ENCODE measurements around the gene SPOCK3. TPM values are rescaled to one million over a fixed set of nuclear protein-coding genes. Genes with fewer than 3 reads are reported as not detected.

SPOCK3 gene
- total RNA-seq, 2 donors from 2014 or later, result not detected

DNA sequence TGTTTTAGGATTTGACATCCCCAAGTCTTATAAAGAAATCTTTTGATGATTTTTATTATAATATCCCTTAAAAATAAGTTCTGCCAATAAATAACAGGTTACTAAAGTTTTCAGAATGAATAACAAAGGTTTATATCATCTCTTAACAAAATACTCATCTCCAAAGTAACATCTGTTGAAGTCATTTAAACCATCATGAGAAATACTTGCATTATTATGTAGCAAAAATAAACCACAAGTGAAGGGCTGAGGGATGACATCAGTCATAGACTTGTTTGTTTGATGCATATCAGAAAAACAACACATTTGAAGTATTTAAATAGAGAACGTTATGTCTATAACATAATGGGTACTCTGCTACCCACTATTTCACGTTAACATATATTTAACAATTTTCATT lies 114.9 kb downstream of the SPOCK3 start:
- no peak overlapping the region for H3K4me3 Mint-ChIP-seq

DNA sequence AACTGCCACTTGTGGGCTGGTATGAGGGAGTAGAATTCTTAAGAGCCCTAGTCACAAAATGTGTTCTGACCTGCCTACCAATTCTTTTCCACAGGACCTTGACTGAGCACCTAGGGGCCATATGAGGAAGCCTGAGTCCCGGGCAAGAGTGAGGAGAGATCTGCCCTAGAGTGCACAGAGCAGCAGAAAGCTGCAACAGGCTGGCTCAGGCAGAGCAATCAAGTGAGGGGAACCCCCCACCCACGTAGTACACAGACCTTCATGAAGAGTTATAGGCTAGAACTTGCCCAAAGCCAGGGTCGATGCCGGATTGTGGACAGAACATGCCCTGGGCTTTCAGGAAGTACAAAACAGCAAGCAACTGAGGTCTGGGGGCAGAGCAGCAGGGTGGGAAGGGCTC lies 117.0 kb downstream of the SPOCK3 start:
- Mint-ChIP-seq H3K4me3 (no peak overlapping the region), H3K9me3 (peaks cover 8% of the 10 kb centered on the region), H3K27me3 (no peaks in the 10 kb centered on the region), H3K4me1 (no peaks in the 10 kb centered on the region), H3K36me3 (ENCODE audit: low read depth) (no peaks in the 10 kb centered on the region), H3K27ac (no peak overlapping the region)
- ATAC-seq (replicated peaks), result no peak

More for the DNA sequence above, 114.9 kb downstream of the SPOCK3 start:
- Mint-ChIP-seq H3K27me3 (no peaks in the 10 kb centered on the region), H3K36me3 (ENCODE audit: low read depth) (no peaks in the 10 kb centered on the region), H3K27ac (no peak overlapping the region), H3K4me1 (no peaks in the 10 kb centered on the region), H3K9me3 (peaks cover 4% of the 10 kb centered on the region)
- ATAC-seq (replicated peaks), result no peak

DNA sequence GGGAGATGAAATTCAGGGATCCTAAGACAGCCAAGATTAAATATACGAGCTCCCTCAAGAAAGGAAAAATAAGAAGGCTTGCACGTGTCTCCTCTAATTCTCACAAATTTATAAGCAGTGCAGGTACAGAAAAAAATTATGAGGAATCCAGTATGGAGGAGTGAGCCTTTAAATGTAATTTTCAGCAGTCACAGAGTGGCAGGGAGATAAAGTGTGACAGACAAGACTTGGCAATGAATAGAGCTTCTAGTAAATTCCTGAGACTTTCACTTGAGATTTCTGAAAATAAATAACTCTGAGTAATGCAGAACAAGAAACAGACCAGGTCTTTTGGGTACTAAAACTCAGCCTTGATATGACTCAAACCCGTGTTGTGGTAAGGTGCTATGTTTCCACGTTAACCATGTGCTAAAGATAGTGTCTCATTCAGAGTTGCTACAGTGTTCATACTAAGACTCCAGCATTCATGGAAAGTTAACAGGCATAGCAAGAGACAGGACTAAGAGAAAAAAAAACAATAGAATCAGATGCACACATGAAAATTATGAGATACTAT lies 119.8 kb downstream of the SPOCK3 start:
- H3K36me3 Mint-ChIP-seq (ENCODE audit: low read depth), result no peaks in the 10 kb centered on the region
- no peak for ATAC-seq (replicated peaks)
- peaks cover 8% of the 10 kb centered on the region for H3K9me3 Mint-ChIP-seq
- no peaks in the 10 kb centered on the region for H3K27me3 Mint-ChIP-seq
- H3K27ac Mint-ChIP-seq, result no peak overlapping the region
- H3K4me1 Mint-ChIP-seq, result no peaks in the 10 kb centered on the region
- H3K4me3 Mint-ChIP-seq, result no peak overlapping the region

DNA sequence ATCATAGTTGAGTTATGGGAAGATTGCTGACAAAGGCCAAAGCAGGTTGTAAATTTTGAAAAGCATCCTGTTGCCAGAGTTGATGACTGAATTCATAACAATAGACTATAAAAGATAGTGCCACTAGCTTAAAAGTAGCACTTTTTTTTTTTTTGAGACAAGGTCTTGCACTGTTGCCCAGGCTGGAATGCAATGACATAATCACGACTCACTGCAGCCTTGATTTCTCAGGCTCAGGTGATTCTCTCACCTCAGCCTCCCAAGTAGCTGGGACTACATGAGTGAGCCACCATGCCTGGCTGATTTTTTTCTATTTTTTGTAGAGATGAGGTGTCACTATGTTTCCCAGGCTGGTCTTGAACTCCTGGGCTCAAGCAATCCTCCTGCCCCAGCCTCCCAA lies 122.7 kb downstream of the SPOCK3 start:
- ATAC-seq (replicated peaks), result no peak
- no peaks in the 10 kb centered on the region for H3K27me3 Mint-ChIP-seq
- no peaks in the 10 kb centered on the region for H3K36me3 Mint-ChIP-seq (ENCODE audit: low read depth)
- H3K9me3 Mint-ChIP-seq, result peaks cover 6% of the 10 kb centered on the region
- no peak overlapping the region for H3K4me3 Mint-ChIP-seq
- H3K4me1 Mint-ChIP-seq, result no peaks in the 10 kb centered on the region
- no peak overlapping the region for H3K27ac Mint-ChIP-seq

DNA sequence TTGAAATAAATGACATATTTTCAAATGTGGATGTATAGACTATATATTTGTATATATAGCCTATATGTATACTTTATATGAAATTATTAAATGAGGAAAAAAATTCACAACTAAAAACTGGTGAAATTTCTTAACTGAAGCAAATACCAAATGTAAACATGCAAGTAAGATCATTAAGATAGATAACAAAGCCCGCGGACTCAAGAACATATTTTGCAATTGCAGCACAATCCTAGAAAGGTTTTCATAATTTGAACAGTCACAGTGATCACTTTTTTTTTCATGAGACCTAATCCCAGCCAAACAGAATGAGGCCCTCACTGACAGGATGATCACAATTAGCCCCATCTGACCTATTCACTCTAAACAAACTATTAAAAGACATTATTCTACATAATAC lies 123.2 kb downstream of the SPOCK3 start:
- no peak overlapping the region for H3K27ac Mint-ChIP-seq
- no peak overlapping the region for H3K4me3 Mint-ChIP-seq
- no peaks in the 10 kb centered on the region for H3K27me3 Mint-ChIP-seq
- no peak for ATAC-seq (replicated peaks)
- peaks cover 6% of the 10 kb centered on the region for H3K9me3 Mint-ChIP-seq
- no peaks in the 10 kb centered on the region for H3K36me3 Mint-ChIP-seq (ENCODE audit: low read depth)
- H3K4me1 Mint-ChIP-seq, result no peaks in the 10 kb centered on the region

DNA sequence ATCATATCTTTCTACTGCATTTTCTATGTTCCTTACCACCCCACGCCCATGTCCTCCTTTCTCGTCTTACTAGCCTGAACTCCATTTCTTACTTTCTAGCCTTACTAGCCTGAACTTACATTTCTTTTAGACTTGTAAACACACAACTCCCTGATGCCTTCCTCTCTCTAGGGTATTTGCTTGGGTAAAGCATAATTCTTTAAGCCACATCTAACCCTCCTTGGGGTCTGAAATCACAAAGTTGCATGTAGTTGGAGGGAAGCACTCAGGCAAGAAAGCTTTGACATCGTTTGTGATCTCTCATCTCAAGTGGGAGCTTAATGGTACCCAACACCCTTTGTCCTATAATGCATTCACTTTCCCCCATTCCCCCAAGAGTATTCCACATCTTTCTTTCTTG lies 124.4 kb downstream of the SPOCK3 start:
- Mint-ChIP-seq H3K9me3 (peaks cover 9% of the 10 kb centered on the region), H3K36me3 (ENCODE audit: low read depth) (no peaks in the 10 kb centered on the region), H3K4me1 (no peaks in the 10 kb centered on the region), H3K4me3 (no peak overlapping the region), H3K27me3 (no peaks in the 10 kb centered on the region), H3K27ac (no peak overlapping the region)
- peak; percentile 23 for ATAC-seq (replicated peaks)

DNA sequence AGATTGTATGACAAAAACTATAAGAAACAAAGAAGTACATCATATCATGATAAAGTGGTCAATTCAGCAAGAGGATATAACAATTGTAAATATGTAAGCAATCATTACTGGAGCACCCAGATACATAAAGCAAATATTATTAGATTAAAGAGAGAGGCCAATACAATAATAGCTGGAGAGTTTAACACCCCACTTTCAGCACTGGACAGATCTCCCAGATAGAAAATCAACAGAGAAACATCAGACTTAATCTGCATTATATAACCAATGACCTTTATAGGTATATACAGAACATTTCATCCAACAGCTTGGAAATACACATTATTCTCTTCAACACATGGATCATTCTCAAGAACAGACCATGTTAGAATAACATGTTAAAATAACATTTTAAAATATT lies 128.4 kb downstream of the SPOCK3 start:
- Mint-ChIP-seq H3K4me3 (no peak overlapping the region), H3K36me3 (ENCODE audit: low read depth) (no peaks in the 10 kb centered on the region), H3K9me3 (peaks cover 13% of the 10 kb centered on the region), H3K4me1 (no peaks in the 10 kb centered on the region), H3K27me3 (no peaks in the 10 kb centered on the region), H3K27ac (no peak overlapping the region)
- no peak for ATAC-seq (replicated peaks)

DNA sequence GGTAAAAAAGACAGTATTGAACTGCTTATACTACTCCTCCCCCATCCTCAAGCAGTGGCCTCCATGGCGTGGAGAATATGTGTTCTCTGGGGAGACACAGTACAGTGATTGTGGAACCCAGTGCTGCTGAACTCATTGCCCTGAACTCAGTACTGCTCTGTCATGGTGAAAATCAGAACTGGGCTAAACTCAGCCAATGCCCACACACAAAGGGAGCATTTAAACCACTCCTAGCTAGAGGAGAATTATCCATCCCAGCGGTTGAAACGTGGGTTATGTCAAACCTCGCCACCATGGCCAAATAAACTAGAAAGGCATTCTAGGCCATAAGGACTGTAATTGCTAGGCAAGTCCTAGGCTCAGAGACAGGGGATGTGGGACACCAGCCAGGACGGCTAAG lies 131.8 kb downstream of the SPOCK3 start:
- Mint-ChIP-seq H3K27me3 (no peaks in the 10 kb centered on the region), H3K4me1 (no peaks in the 10 kb centered on the region), H3K9me3 (peaks cover 10% of the 10 kb centered on the region), H3K27ac (no peak overlapping the region), H3K4me3 (no peak overlapping the region), H3K36me3 (ENCODE audit: low read depth) (no peaks in the 10 kb centered on the region)
- ATAC-seq (replicated peaks), result no peak

DNA sequence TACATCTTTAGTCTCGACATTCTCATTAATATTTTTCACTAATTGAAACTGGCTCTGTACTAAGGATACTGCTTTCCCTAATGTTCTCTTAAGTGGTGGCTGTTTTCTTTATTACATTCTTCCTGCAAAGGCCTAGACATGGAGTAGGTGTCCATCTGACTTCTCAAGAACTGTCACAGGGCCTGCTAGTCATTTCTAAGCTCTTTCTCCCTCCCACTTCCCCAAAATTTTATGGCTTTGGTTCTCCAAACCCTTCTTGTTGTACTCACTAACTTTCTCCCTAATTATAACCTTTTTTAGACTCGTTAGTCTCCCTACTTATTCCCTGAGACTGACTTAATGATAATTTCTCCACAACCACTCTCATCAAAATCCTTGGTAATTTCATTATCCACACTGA lies 133.3 kb downstream of the SPOCK3 start:
- no peaks in the 10 kb centered on the region for H3K4me1 Mint-ChIP-seq
- no peak overlapping the region for H3K27ac Mint-ChIP-seq
- no peak for ATAC-seq (replicated peaks)
- H3K36me3 Mint-ChIP-seq (ENCODE audit: low read depth), result no peaks in the 10 kb centered on the region
- H3K27me3 Mint-ChIP-seq, result no peaks in the 10 kb centered on the region
- H3K9me3 Mint-ChIP-seq, result peaks cover 10% of the 10 kb centered on the region
- no peak overlapping the region for H3K4me3 Mint-ChIP-seq

DNA sequence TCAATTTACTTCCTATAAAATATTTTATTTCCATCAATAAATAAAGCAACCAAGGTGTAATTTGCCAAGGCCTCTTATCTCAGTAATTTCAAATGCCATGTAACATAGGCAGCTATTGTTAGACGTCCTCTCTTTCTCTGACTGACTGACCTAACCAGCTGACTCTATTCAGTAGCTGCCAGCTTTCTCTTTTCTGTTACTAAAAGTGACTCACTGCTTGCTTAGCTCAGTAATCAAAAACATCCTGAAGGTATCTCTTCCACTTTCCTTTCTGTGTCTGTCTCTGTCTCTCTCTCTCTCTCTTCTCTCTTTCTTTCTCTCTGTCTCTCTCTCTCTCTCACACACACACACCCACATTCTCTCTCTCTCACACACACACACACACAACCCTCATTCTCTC lies 134.2 kb downstream of the SPOCK3 start:
- no peaks in the 10 kb centered on the region for H3K27me3 Mint-ChIP-seq
- H3K4me1 Mint-ChIP-seq, result no peaks in the 10 kb centered on the region
- no peak for ATAC-seq (replicated peaks)
- no peak overlapping the region for H3K4me3 Mint-ChIP-seq
- H3K27ac Mint-ChIP-seq, result no peak overlapping the region
- peaks cover 7% of the 10 kb centered on the region for H3K9me3 Mint-ChIP-seq
- no peaks in the 10 kb centered on the region for H3K36me3 Mint-ChIP-seq (ENCODE audit: low read depth)

DNA sequence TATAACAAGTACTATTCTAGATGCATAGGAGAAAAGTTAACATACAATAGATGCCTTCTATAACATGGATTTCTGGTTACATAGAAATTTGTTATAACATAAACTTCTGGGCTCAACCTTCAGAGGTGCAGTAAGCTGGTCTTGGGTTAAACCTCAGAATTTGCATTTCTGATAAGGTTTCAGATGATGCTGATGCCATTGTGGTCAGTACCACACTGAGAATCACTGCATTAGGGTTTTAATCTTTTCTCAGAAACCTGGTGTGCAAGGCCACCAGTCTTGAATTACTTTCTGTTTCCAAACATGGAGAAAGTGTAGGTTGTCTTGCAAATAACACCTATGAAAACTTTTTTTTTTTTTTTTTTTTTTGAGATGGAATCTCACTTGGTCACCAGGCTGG lies 146.2 kb downstream of the SPOCK3 start:
- Mint-ChIP-seq H3K27ac (no peak overlapping the region), H3K4me3 (no peak overlapping the region), H3K27me3 (no peaks in the 10 kb centered on the region), H3K9me3 (no peaks in the 10 kb centered on the region), H3K4me1 (no peaks in the 10 kb centered on the region), H3K36me3 (ENCODE audit: low read depth) (no peaks in the 10 kb centered on the region)
- ATAC-seq (replicated peaks), result no peak

DNA sequence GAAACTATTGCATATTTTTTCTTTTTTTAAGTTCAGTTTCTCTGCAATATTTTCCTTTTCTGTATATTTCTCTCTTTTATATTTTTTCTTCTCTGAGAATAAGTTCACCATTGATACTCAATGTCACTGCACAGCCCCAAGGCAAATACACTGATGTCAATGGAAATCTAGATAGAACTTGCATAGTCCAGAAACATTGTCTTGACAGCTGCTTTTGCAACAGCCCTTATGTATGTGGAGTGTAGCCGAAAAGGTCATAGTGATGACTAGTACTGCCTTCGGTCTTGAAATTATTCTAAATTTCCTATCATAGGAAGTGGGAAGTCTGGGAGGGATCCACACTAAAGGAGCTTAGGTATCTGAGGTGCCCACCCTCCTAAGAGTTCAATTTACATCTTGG lies 150.0 kb downstream of the SPOCK3 start:
- no peak for ATAC-seq (replicated peaks)
- Mint-ChIP-seq H3K27me3 (no peaks in the 10 kb centered on the region), H3K27ac (no peak overlapping the region), H3K4me1 (no peaks in the 10 kb centered on the region), H3K36me3 (ENCODE audit: low read depth) (no peaks in the 10 kb centered on the region), H3K9me3 (no peaks in the 10 kb centered on the region), H3K4me3 (no peak overlapping the region)

DNA sequence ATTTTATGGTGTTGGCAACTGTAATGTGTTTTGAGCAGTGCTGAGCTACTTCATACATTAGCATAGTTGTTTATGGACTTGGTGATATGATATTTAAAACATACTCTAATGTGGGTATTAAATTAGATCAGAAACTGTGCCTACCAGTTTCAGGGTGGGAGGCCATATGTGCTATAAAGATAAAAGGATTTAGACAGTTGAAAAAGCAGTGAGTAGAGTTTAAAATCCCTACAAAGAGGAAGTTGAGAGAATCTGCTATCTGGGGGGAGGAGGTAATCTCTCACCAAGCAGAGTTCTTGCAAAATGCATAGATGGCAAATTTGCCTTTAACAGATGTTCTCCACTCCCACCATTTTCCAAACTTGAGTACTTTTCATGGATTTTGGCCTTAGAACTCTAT lies 154.5 kb downstream of the SPOCK3 start:
- H3K4me3 Mint-ChIP-seq, result no peak overlapping the region
- H3K27ac Mint-ChIP-seq, result no peak overlapping the region
- H3K36me3 Mint-ChIP-seq (ENCODE audit: low read depth), result no peaks in the 10 kb centered on the region
- no peaks in the 10 kb centered on the region for H3K4me1 Mint-ChIP-seq
- H3K9me3 Mint-ChIP-seq, result no peaks in the 10 kb centered on the region
- no peaks in the 10 kb centered on the region for H3K27me3 Mint-ChIP-seq
- no peak for ATAC-seq (replicated peaks)

DNA sequence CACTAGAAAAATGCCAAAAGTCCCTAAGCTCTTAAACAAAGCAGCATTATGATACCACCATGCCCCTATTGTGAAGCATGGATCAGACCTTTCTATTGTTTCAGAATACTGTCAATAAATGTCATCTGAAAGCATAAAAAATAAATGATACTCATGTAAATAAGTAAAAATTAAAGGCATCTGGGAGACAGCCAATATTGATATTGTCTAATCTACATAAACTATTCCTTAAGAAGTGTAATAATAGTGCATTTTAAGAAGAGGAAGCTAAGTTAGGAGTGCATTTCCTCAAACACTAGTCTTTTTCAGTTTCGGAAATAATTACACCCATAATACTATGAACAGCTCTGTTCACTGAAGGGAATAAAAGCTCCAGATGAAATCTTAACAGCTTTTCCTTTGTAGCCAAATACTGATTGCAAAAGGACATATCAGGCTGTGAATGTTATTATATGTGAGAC lies 181.6 kb downstream of the SPOCK3 start:
- H3K4me1 Mint-ChIP-seq, result no peaks in the 10 kb centered on the region
- H3K4me3 Mint-ChIP-seq, result no peak overlapping the region
- ATAC-seq (replicated peaks), result no peak
- H3K36me3 Mint-ChIP-seq (ENCODE audit: low read depth), result no peaks in the 10 kb centered on the region
- H3K9me3 Mint-ChIP-seq, result no peaks in the 10 kb centered on the region
- H3K27ac Mint-ChIP-seq, result no peak overlapping the region
- no peaks in the 10 kb centered on the region for H3K27me3 Mint-ChIP-seq

DNA sequence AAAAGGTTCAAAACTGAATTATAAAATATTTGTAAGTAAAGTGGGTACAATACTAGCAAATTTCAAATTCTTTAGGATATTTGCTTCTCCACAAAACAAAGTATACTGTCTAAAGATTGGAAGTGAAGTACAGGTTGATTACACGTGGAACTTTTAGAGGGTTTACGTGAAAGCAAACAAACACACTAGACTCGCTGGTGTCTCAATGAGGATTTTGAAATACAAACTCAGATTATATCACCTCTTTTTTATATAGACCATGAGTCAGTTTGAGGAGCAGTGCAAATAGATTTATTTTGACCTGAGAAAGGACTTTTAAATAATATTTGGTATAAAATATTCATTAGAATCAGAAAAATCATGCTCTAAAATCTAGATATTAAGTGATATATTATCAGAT lies 185.0 kb downstream of the SPOCK3 start:
- H3K9me3 Mint-ChIP-seq, result no peaks in the 10 kb centered on the region
- no peak overlapping the region for H3K4me3 Mint-ChIP-seq
- H3K27me3 Mint-ChIP-seq, result no peaks in the 10 kb centered on the region
- H3K36me3 Mint-ChIP-seq (ENCODE audit: low read depth), result no peaks in the 10 kb centered on the region
- H3K27ac Mint-ChIP-seq, result no peak overlapping the region
- H3K4me1 Mint-ChIP-seq, result no peaks in the 10 kb centered on the region
- ATAC-seq (replicated peaks), result no peak

DNA sequence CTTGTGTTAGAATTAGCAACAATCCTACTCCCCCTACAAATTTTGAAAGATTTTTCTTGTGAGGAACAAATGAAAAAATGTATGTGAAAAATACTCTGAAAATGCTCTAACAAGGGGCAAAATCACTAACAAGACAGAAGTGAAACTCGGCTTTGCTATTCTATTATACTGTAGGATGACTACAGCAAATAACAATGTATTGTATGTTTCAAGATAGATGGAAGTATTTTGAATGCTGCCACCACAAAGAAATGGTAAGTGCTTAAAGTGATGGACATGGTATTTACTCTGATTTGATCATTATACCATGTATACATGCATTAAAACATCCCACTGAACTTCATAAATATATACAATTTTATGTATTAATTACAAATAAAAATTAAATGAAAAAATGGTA lies 192.8 kb downstream of the SPOCK3 start:
- H3K4me3 Mint-ChIP-seq, result no peak overlapping the region
- H3K27ac Mint-ChIP-seq, result no peak overlapping the region
- no peaks in the 10 kb centered on the region for H3K4me1 Mint-ChIP-seq
- no peaks in the 10 kb centered on the region for H3K27me3 Mint-ChIP-seq
- no peaks in the 10 kb centered on the region for H3K36me3 Mint-ChIP-seq (ENCODE audit: low read depth)
- H3K9me3 Mint-ChIP-seq, result no peaks in the 10 kb centered on the region
- no peak for ATAC-seq (replicated peaks)

Measured in activated T-helper 17 cell treated with anti-CD3 and anti-CD28 coated beads, Interleukin-2, amount 50 U/mL, for 72 hours (primary cell).